Common myeloid progenitor, CD34-positive (primary cell): ENCODE data around the gene CHEK1.

ENCODE experiments used
- CTCF ChIA-PET: fragments of 350-600 bp; sonication (Branson Sonifier 250); formaldehyde crosslinking; loops from one replicate; lab custom pipeline; 2021; ENCODE audit warnings: antibody characterized with exemption; lab: Charles Lee
- POLR2A ChIA-PET: fragments of 350-600 bp; sonication (Branson Sonifier 250); formaldehyde crosslinking; loops from one replicate; lab custom pipeline; 2021; ENCODE audit warnings: antibody characterized with exemption; lab: Charles Lee
- DNase-seq, 3 donors: peaks; one replicate each; pipeline versions ENCODE4 v3.0.0 to v3.0.0-alpha.2; 2013
- H3K27ac ChIP-seq, 2 experiments: 1 replicate in 1 of 2; 2 replicates in 1 of 2; pipeline ENCODE4 v1.7.0; 2013; ENCODE audit warnings: inconsistent platforms in 2 of 2, low read length in 2 of 2, mild to moderate bottlenecking in 2 of 2, low read depth in 1 of 2, moderate library complexity in 1 of 2; ENCODE audit not compliant: severe bottlenecking in 2 of 2, insufficient read depth in 1 of 2, poor library complexity in 1 of 2
- H3K27me3 ChIP-seq, 5 experiments: replicated peaks in 2 of 5; 1 replicate in 3 of 5; 2 replicates in 2 of 5; pipeline versions ENCODE4 v1.6.1 to v1.7.0; 2013; ENCODE audit warnings: low read length in 4 of 5, mild to moderate bottlenecking in 2 of 5, moderate library complexity in 2 of 5, inconsistent platforms in 1 of 5; ENCODE audit not compliant: insufficient read depth in 5 of 5, control insufficient read depth in 4 of 5
- H3K36me3 ChIP-seq, 4 experiments: 1 replicate in 2 of 4; 2 replicates in 2 of 4; pipeline versions ENCODE4 v1.6.1 to v1.7.0; 2013; ENCODE audit warnings: low read length in 3 of 4, control low read depth in 1 of 4, mild to moderate bottlenecking in 1 of 4; ENCODE audit not compliant: control insufficient read depth in 4 of 4, insufficient read depth in 4 of 4
- H3K4me1 ChIP-seq, 4 experiments: 1 replicate in 3 of 4; 2 replicates in 1 of 4; pipeline versions ENCODE4 v1.6.1 to v1.7.1; 2013; ENCODE audit warnings: low read length in 3 of 4, mild to moderate bottlenecking in 3 of 4, control low read depth in 1 of 4, inconsistent platforms in 1 of 4, moderate library complexity in 1 of 4; ENCODE audit not compliant: control insufficient read depth in 4 of 4, insufficient read depth in 4 of 4; ENCODE audit errors: control extremely low read depth in 1 of 4
- H3K4me3 ChIP-seq, 7 experiments: 1 replicate in 4 of 7; 2 replicates in 3 of 7; pipeline versions ENCODE4 v1.5.1 to v1.7.0; 2013; ENCODE audit warnings: mild to moderate bottlenecking in 7 of 7, low read length in 6 of 7, moderate library complexity in 6 of 7, inconsistent platforms in 2 of 7, low read depth in 2 of 7, control low read depth in 1 of 7; ENCODE audit not compliant: insufficient read depth in 4 of 7, control insufficient read depth in 1 of 7; ENCODE audit errors: extremely low read depth in 1 of 7
- H3K9me3 ChIP-seq, 5 experiments: 1 replicate in 4 of 5; 2 replicates in 1 of 5; pipeline versions ENCODE4 v1.6.1 to v1.7.1; 2013; ENCODE audit warnings: low read length in 4 of 5, mild to moderate bottlenecking in 2 of 5, inconsistent platforms in 1 of 5, low read depth in 1 of 5, moderate library complexity in 1 of 5; ENCODE audit not compliant: control insufficient read depth in 4 of 5, insufficient read depth in 2 of 5; ENCODE audit errors: control extremely low read depth in 1 of 5
- WGBS: methylation state at CpG from one replicate; pipeline ENCODE4 v1.1.5; 2013; ENCODE audit not compliant: insufficient coverage; 5-methylcytosine and 5-hydroxymethylcytosine counted together

The CHEK1 gene

DNA sequence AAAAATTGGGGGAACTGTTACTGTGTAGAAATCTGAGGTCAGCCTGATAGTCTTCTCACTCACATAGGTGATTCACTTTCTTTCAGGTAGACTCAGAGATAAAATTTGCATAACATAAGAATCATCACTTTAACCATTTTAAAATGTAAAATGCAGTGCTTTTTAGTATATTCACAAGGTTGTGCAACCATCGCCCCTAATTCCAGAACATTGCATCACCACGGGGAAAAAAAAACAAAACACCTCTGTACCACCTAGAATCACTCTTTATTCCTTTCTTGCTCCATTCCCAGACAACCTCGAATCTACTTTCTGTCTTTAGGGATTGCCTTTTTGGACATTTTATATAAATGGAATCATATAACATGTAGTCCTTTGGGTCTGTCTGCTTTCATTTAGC lies 20.9 kb downstream of the CHEK1 start:
- Histone ChIP-seq H3K9me3 (no peaks in the 10 kb centered on the region), H3K27me3 (no peaks in the 10 kb centered on the region), H3K4me1 (no peaks in the 10 kb centered on the region), H3K36me3 (peaks cover 6 to 73% (median 21%) of the 10 kb centered on the region in 4 experiments), H3K27ac (no peak overlapping the region), H3K4me3 (no peak overlapping the region)
- no CpG with 5 or more reads among the region's 3 CpGs for WGBS
- CTCF ChIA-PET: no interaction called here
- POLR2A ChIA-PET: no interaction called here
- no peak for DNase-seq

DNA sequence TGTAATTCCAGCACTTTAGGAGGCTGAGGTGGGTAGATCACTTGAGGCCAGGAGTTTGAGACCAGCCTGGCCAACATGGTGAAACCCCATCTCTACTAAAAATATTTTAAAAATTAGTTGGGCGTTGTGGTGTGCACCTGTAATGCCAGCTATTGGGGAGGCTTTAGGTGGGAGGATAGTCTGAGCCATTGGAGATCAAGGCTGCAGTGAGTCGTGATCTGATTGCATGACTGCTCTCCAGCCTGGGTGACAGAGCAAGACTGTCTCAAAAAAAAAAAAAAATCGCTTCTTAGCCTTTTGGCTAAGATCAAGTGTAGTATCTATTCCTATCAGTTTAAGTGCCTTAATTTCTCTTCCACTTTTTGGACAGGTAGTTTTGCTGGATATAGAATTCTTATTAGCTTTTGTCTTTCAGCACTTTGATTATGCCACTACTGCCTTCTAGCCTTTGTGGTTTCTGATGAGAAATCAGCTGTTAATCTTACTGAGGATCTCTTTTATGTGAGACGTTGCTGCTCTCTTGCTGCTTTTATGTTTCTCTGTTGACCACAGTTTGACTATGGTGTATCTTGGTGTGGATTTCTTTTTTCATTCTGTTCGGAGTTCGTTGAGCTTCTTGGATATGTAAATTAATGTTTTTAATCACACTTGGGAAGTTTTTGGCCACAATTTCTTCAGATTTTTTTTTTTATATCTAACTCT lies 24.7 kb downstream of the CHEK1 start:
- WGBS: 100% methylated on average over 2 of the region's 6 CpGs
- H3K27me3 ChIP-seq: no peaks in the 10 kb centered on the region
- CTCF ChIA-PET: interaction anchor here (0.6 kb wide), 2 partner anchors 177 to 311 kb away, joined by 3 read pairs; no protein-coding TSS in a partner anchor
- no peak for DNase-seq
- POLR2A ChIA-PET: interaction anchor here (0.6 kb wide), 1 partner anchor 11 kb away, joined by 4 read pairs; no protein-coding TSS in a partner anchor
- no peak overlapping the region for H3K27ac ChIP-seq
- no peaks in the 10 kb centered on the region for H3K9me3 ChIP-seq
- no peaks in the 10 kb centered on the region for H3K4me1 ChIP-seq
- peaks cover 5 to 67% (median 20%) of the 10 kb centered on the region in 4 experiments for H3K36me3 ChIP-seq
- H3K4me3 ChIP-seq: no peak overlapping the region

DNA sequence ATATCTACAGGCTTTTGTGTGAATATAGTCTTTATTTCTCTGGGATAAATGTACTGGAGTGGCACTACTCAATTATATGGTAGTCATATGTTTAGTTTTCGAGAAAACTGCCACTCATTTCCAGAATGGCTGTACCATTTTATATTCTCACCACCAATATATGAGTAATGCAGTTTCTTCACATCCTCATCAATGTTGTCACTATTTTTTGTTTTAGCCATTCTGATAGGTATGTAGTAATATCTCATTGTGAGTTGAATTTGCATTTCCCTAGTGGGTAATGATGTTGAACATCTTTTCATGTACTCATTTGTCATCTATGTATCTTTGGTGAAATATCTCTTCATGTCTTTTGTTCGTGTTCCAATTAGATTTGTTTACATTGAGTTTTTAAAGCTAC lies 37.7 kb downstream of the CHEK1 start:
- Histone ChIP-seq H3K27me3 (no peaks in the 10 kb centered on the region), H3K27ac (no peak overlapping the region), H3K4me1 (no peaks in the 10 kb centered on the region), H3K36me3 (peaks cover 12 to 46% (median 27%) of the 10 kb centered on the region in 4 experiments), H3K4me3 (no peak overlapping the region), H3K9me3 (peaks cover 0 to 26% (median 6%) of the 10 kb centered on the region in 5 experiments)
- DNase-seq: no peak
- CTCF ChIA-PET: no interaction called here
- no CpG with 5 or more reads among the region's 2 CpGs for WGBS
- POLR2A ChIA-PET: no interaction called here

DNA sequence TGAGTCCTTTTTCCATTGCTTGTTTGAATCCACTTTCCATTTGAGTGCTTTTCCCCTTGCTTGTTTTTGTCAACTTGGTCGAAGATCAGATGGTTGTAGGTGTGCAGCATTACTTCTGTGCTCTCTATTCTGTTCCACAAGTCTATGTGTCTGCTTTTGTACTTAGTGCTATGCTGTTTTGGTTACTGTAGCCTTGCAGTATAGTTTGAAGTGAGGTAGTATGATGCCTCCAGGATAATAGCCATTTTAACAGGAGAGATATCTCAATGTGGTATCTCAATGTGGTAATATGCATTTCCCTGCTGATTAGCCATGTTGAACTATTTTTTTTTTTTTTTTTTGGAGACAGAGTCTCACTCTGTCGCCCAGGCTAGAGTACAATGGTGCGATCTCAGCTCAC lies 38.9 kb downstream of the CHEK1 start:
- ChIA-PET POLR2A (no interaction called here), CTCF (no interaction called here)
- no peaks in the 10 kb centered on the region for H3K27me3 ChIP-seq
- H3K9me3 ChIP-seq: peaks cover 0 to 26% (median 6%) of the 10 kb centered on the region in 5 experiments
- DNase-seq: peak in 2 of 3 donors; percentile 1 to 17
- no CpG with 5 or more reads among the region's 3 CpGs for WGBS
- no peak overlapping the region for H3K4me3 ChIP-seq
- no peaks in the 10 kb centered on the region for H3K4me1 ChIP-seq
- no peak overlapping the region for H3K27ac ChIP-seq
- peaks cover 12 to 40% (median 25%) of the 10 kb centered on the region in 4 experiments for H3K36me3 ChIP-seq

DNA sequence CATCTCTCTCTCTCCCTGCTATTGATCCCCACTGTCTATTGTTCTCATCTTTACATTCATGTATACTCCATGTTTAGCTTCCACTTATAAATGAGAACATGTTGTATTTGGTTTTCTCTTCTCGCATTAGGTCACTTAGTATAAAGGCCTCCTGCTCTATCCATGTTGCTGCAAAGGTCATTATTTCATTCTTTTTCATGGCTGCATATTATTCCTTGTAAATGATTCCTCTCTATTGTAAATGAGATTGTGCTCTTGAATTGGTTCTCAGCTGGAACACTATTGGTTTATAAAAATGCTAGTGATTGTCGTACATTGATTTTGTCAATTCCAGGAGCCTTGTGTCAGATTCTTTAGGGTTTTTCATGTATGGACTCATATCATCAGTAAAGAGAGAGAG lies 42.2 kb downstream of the CHEK1 start:
- H3K27me3 ChIP-seq: no peaks in the 10 kb centered on the region
- H3K27ac ChIP-seq: no peak overlapping the region
- no peak for DNase-seq
- no peaks in the 10 kb centered on the region for H3K4me1 ChIP-seq
- H3K4me3 ChIP-seq: no peak overlapping the region
- WGBS: 100% methylated on average over 1 of the region's 2 CpGs
- H3K36me3 ChIP-seq: peaks cover 10 to 36% (median 25%) of the 10 kb centered on the region in 4 experiments
- ChIA-PET POLR2A (no interaction called here), CTCF (no interaction called here)
- peaks cover 0 to 26% (median 6%) of the 10 kb centered on the region in 5 experiments for H3K9me3 ChIP-seq

DNA sequence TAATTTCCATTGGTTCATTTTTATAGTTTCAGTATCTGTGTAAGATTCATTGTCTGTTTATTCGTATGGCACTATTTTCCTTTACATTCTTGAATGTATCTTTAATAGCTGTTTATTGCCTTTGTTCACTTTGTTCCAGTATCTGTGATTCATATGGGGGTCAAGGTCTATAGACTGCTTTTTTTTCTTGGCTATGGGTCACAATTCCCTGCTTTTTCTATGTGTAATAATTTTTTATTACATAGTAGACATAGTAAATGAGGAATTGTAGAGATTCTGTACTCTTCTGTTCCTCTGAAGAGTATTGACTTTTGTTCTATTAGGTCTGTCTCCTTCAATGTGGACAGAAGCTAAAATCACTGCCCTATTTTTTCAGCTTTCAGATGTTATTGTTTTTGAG lies 45.2 kb downstream of the CHEK1 start:
- no peak for DNase-seq
- POLR2A ChIA-PET: no interaction called here
- CTCF ChIA-PET: interaction anchor here (0.6 kb wide), 2 partner anchors 136 to 414 kb away, joined by 3 read pairs; no protein-coding TSS in a partner anchor
- H3K27ac ChIP-seq: no peak overlapping the region
- H3K9me3 ChIP-seq: peaks cover 0 to 14% (median 0%) of the 10 kb centered on the region in 5 experiments
- WGBS: no CpG with 5 or more reads among the region's 1 CpG
- H3K36me3 ChIP-seq: peaks cover 5 to 32% (median 13%) of the 10 kb centered on the region in 4 experiments
- H3K4me1 ChIP-seq: no peaks in the 10 kb centered on the region
- H3K27me3 ChIP-seq: no peaks in the 10 kb centered on the region
- H3K4me3 ChIP-seq: no peak overlapping the region

DNA sequence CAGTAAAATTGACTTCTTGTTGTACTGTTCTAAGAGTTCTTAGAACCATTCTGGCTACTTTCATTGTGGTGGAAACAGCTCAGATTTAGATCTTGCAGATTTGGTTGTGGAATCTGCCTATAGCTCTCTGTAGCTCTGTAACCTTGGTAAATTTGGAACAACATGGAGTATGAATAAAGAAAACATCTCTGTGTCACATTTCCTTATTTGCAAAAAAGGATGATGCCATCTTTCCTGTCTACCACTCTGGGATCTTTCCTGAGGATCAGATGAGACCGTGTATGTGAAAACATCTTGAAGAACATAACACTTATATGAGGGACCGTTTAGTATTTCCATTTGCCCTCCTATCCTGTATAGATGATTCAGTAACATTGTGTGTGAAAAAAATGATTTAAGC lies 46.6 kb downstream of the CHEK1 start:
- Histone ChIP-seq H3K36me3 (peaks cover 5 to 40% (median 11%) of the 10 kb centered on the region in 4 experiments), H3K27me3 (no peaks in the 10 kb centered on the region), H3K4me1 (no peaks in the 10 kb centered on the region), H3K9me3 (peaks cover 0 to 5% (median 0%) of the 10 kb centered on the region in 5 experiments), H3K27ac (no peak overlapping the region), H3K4me3 (no peak overlapping the region)
- WGBS: no CpG with 5 or more reads among the region's 2 CpGs
- POLR2A ChIA-PET: no interaction called here
- CTCF ChIA-PET: no interaction called here
- DNase-seq: no peak
